HG03565 (cell line): Measurements from ENCODE around the gene AP1M2.
"Not testable (repeated sequence)": the region's sequence is repeated elsewhere in the genome, so short reads cannot be mapped to it uniquely, and the experiment has no call there.

ENCODE experiments used
- ATAC-seq: cut with Tn5 transposase; IDR thresholded peaks from one replicate; pipeline ENCODE4 v1.9.1; 2021; ENCODE audit warnings: mild to moderate bottlenecking, moderate library complexity; ENCODE audit not compliant: unreplicated experiment

Gene AP1M2

DNA sequence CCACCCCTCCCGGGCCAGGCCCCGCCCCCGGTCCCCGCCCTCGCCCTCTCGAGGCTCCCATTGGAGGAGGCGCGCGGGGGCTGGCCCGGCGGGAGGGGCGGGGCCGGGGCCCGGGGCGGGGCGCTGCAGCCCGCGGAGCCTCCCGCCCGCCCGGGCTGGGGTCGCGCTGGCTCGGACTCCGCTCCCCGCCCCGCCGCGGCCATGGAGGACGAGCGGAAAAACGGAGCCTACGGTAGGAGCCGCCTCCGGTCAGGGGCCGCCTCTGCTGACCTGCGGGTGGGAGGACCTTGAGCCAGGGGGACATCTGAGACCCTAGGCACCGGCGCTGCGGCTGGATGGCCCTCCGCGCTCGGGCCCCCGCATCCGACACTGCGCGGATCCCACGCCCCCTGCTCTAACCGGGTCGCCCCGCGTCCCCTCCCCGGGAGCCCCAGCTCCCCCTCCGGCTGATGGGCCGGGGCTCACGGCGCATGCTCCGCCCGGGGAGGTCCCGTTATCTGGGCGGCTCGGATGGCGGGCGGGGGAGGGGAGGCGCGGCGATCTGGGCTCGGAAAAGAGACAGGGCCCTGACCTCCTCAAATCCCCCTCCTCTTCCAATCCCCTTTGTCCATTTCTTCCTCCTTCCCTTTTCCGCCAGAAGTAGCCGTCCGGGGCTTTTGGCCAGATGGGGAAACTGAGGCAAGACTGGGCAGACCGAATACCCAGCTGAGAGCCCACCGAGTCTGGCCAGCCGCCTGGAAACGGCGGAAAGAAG, 15.4 kb upstream of the AP1M2 start:
- ATAC-seq: peak; percentile 39

DNA sequence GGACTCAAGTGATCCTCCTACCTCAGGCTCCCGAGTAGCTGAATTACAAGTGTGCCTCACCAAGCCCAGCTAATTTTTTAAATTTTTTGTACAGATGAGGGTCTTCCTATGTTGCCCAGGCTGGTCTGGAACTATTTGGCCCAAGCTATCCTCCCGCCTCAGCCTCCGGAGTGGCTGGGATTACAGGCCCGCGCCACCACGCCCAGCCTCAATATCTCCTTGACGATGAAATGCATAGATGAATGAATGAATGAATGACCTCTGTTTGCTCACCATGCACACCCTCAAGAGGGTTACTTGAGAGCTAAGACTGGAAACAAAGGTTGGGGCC, 14.9 kb upstream of the AP1M2 start:
- no peak for ATAC-seq

DNA sequence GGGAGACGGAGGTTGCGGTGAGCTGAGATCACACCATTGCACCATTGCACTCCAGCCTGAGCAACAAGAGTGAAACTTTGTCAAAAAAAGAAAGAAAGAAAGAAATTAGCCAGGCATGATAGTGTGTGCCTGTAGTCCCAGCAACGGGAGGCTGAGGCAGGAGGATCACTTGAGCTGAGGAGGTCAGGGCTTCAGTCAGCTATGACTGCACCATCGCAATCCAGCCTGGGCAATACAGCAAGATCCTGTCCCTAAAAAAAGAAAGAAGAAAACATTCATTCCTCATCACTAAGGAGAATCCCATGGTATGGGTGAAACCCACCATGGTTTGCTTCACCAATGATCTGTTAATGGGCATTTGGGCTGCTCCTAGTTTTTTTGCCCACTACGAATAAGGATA, 13.0 kb upstream of the AP1M2 start:
- ATAC-seq: no peak

DNA sequence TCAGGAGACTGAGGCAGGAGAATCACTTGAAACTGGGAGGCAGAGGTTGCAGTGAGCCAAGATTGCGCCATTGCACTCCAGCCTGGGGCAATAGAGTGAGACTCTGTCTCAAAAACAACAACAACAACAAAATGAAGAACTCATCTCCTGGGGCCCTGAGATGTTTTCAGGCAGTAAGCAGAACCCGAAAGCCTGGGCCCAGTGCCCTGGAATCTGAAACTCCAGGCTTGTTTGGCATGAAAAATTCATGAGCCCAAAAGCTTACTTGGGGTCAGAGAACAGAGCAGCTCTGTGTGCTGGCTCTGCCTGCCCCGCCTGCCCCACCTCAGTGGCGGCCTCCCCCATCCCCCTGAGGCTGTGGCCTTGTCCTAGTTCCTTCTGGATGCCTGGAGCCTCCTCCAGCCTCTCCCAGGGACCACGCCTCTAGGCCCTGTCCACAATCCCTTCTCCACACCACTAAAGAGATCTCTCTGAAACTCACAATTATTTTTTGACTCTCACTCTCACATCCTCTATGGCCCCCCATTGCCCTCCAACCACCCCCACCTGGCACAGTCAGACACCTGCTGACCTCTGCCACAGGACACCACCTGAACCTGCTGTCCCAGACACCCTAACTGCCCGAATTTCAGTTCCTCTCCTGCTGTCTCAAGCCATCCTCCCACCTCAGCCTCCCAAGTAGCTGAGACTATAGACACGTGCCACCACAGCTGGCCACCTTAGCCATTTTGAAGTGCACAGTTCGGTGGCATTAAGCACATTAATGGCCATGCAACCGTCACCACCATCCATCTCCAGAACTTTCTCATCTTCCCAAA, 6.9 kb upstream of the AP1M2 start:
- no peak for ATAC-seq

DNA sequence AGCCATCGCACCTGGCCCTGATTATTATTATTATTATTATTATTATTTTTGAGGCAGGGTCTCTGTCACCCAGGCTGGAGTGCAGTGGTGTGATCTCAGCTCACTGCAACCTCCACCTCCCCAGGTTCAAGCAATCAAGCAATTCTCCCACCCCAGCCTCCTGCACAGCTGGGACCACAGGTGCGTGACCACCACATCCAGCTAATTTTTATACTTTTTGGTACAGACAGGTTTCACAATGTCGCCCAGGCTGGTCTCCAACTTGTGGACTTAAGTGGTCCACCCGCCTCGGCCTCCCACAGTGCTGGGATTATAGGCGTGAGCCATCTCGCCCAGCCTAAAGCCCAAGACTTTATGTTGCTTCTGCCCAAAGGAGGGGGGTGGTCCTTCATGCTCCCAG, 6.0 kb upstream of the AP1M2 start:
- ATAC-seq: no peak

DNA sequence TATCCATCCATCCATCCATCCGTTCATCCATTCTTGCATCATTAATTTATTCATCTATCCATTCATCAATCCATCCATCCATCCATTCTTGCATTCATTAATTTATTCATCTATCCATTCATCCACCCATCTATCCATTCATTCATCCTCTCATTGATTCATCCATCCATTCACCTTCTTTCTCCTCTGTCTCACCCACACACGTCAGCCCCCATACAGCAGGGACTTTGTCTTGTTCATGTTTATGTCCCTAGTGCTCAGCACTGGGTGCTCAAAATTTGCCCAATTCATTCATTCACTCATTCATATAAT, 683 bp upstream of the AP1M2 start:
- no peak for ATAC-seq

DNA sequence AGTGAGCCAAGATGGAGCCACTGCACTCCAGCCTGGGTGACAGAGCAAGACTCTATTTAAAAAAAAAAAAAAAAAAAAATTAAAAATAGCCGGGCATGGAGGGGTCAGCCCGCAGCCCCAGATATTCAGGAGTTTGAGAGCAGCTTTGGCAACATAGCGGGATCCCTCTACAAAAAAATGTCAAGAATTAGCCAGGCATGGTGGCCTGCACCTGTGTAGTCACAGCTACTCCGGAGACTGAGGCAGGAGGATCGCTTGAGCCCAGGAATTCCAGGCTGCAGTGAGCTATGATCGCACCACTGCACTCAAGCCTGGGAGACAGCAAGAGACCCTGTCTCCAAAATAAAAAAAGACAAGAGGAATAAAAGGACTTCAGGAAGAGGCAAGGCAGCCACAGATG, 716 bp downstream of the AP1M2 start:
- ATAC-seq: no peak

DNA sequence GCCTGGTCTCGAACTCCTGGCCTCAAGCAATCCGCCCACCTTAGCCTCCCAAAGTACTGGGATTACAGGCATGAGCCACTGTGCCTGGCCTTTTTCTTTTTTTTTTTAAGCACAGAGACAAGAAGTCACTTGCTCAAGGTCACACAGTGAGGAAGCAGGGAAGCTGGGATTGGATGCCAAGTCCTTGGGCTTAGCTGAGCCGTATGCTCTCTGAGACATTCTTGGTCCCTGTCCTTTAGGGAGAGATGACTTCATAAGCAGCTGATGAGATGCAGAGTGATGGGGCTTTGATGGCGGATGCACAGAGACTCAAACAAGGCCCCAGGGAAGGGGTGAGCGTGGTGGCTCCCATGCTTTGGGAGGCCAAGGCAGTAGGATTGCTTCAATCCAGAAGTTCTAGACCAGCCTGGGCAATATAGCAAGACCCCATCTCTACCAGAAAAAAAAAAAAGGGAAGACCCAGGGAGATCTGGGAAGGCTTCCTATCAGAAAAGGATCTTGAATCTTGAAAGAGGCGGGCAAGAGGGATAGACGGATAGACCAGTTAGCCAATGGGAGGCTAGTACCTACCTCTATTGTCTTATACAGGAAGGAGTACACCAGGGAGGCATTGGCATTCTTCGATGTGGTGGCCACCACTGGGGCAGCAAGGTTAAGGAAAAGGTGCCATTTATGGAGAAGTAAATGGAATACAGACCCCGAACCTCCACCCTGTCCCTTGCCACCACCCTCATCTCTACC, 3.9 kb downstream of the AP1M2 start:
- ATAC-seq: no peak

DNA sequence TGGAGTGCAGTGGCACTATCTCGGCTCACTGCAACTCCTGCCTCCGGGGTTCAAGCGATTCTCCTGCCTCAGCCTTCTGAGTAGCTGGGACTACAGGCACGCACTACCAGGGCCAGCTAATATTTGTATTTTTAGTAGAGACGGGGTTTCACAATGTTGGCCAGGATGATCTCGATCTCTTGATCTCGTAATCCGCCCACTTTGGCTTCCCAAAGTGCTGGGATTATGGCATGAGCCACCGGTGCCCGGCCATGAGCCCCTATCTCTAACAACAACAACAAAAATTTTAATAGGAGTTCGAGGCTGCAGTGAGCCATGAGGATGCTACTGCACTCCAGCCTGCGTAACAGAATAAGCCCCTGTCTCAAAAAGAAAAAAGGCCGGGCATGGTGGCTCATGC, 5.0 kb downstream of the AP1M2 start:
- no peak for ATAC-seq

DNA sequence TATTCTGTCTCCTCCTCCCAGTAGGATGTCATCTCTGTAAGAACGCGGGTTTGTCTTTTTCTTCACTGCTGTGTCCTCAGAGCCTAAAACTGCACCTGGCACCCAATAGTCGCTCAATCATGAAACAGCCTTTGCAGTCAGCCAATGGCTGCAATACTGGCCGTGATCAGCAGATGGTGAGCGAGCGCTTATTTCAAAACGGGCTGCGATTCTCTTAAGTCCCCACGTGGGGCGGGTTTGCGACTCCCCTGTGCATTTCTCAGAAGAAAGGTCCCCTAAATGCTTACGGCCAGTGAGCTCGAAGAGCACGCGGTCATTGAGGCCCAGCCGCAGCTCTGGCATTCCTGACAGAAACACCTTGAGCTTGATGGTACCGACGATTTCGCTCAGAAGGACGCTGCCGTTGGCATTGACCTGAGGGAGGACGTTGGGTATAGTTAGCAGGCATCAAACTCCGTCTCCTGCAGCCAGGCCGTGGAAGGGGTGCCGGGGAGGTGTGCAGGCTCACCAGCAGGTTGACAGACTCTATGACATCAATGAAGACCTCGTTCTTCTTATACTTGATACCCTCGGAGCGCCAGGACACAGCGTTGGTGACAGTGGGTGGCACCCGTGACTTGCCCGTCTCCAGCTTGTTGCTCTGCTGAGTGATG, 6.0 kb downstream of the AP1M2 start:
- no peak for ATAC-seq

DNA sequence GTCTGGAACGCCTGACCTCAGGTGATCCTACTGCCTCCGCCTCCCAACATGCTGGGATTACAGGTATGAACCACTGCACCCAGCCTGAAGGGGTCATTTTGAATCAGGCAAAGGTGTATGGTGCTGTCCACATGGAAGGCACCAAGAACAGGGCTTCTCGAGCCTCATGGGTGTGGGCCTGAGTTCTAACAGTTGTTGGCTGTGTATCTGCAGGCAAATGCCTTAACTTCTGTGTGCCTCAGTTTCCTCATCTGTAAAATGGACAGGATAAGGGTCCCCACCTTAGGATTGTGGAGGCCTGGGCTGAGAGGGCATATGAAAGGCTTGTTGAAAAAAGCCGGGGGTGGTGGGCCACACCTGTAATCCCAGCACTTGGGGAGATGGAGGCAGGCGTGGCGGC, 9.2 kb downstream of the AP1M2 start:
- no peak for ATAC-seq

DNA sequence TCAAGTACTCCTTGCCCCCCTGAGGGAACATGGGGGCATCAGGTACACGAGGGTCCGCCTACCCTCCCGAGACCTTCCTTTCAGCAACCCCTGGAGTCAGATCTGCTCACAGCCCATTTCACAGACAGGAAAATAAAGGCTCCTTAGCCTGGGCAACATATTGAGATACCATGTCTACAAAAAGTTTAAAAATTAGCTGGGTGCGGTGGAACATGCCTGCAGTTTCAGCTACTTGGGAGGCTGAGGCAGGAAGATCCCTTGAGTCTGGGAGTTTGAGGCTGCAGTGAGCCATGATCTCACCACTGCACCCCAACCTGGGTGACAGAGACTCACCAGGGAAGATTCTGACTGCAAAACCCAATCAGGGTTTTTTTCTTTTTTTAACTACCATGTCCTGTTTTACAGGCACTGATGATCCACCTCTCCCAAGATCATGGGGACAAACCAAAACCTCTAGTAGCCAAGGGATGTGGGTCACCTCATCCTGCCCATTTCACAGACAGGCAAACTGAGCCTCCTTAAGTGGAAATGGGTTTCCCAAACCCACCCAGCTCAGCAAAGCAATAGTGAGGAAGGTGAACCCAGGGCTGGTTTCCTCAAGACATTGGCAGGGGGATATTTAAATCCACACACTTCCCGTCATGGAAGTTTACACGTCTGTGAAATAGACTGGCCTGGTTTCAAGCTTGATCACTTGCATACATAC, 11.9 kb downstream of the AP1M2 start:
- no peak for ATAC-seq

DNA sequence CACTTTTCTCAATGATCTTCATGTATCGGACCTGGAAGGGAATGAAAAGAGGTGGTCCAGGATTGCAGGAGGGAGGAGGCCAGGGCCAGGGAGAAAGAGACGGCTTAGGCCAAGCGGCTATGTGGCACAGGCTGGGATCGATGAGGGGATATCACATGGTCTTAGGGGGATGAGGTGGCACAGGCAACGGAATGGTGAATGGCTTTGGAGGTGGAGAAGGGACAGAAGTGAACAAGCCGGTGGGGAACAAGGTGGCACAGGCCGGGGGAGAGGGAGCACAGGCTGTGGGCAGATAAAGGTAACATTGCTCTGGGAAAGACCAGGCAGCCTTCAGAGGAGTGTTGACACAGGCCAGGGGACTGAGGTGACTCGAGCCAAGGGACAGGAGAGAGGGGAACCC, 12.7 kb downstream of the AP1M2 start:
- no peak for ATAC-seq

DNA sequence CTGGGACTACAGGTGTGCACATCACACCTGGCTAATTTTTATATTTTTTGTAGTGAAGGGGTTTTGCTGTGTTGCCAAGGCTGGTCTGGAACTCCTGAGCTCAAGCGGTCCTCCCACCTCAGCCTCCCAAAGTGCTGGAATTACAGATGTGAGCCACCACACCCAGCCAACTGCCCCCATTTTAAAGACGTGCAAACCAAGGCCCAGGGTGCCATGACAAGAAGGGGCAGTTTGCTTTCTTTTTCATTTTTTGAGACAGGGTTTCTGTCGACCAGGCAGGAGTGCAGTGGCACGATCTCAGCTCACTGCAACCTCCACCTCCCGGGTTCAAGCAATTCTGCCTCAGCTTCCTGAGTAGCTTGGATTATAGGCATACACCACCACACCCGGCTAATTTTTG, 13.3 kb downstream of the AP1M2 start:
- not testable (repeated sequence) for ATAC-seq

DNA sequence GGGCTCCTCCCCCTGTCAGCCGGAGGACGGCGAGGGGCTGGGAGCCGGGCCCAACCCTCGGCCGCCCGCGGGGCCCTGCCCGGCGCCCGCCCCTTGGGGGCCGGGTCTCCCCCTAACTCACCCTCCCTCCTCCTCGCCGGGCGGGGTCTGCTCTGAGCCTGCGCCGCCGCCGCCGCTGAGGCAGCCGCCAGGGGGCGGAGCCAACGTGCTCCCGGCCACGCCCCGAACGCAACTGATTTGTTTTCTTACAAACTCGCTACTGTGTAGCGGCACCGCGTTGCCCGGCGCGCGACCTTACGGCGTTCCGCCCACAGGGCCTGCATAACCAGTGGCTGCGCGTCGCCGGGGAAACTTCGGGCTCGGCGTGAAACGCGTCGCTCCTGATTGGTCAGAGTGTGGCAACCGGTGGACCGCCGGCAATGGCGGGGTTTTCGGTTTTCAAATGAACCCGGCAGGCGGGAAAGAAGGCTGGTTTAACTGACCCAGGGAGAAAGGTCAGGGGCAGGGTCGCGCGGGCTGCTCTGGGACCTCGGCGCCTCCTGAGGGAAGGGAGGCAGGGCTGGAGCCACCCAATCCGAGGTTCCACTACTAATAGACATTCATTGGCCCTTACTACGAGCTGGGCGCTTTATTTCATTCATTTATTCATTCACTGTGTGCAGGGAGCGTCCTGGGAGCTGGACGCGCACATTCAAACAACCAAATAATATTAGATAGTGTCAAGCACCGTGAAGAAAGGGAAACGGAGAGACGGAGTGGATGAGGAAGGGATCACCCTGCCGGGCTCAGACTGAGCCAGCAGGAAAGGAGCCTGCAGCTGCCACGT, 18.1 kb downstream of the AP1M2 start, which contains the start of gene CDKN2D:
CDKN2D (minus strand) TSS at position 154 of the 826 bp plus-strand sequence. CDS start 326 bp downstream, outside the sequence.
- ATAC-seq: peak; percentile 59

DNA sequence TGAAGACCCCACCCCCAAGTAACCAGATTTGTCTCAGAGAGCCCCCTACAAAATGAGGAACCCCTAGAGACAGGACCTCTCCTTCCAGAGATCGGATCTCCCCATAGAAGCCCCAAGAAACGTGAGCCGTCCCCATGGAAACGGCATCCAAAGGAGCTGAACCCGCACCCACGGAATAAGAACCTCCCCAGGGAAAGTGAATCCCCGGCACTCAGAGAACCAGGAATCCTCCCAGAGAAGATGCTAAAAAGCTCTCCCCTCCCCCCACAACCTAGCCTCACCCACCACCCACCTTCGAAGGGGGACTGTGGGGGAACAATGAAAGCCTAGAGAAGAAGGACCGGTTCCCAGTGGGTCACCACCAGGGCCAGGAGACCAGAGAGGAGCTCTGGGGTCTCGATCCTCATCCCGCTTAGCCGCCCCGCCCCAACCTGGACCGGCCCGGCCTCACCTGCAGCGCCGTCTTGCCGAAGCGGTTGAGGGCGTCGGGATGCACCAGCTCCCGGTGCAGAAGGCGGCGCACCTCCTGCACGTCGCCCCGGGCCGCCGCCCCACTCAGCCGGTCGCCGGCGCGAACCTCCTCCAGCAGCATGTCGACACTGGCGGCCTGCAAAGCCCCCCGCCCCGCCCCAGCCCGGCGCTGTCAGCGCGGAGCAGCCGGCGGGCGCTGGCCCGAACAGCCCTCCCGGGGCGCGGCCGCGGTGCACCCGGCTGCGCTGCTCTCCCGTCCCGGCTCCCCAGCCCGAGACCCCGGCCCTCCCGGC, 18.9 kb downstream of the AP1M2 start:
- no peak for ATAC-seq

DNA sequence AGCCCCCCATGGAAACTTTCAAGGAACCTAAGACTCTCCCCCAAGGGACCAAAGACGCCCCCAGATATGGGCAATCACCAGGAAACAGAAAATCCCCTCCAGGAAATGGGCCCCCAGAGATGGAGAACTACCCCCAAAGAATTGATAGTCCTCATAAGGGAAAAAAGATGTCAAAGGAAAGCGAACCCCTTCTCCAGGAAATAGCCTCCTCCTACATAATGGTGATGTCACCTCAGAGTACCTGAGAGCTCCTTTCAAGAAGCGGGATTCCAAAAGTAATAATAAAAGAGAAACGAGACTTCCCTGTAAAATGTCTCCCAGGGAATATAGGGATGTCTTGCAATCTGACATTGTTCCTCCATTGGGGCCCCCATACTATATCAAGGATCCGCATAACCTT, 19.5 kb downstream of the AP1M2 start:
- no peak for ATAC-seq

DNA sequence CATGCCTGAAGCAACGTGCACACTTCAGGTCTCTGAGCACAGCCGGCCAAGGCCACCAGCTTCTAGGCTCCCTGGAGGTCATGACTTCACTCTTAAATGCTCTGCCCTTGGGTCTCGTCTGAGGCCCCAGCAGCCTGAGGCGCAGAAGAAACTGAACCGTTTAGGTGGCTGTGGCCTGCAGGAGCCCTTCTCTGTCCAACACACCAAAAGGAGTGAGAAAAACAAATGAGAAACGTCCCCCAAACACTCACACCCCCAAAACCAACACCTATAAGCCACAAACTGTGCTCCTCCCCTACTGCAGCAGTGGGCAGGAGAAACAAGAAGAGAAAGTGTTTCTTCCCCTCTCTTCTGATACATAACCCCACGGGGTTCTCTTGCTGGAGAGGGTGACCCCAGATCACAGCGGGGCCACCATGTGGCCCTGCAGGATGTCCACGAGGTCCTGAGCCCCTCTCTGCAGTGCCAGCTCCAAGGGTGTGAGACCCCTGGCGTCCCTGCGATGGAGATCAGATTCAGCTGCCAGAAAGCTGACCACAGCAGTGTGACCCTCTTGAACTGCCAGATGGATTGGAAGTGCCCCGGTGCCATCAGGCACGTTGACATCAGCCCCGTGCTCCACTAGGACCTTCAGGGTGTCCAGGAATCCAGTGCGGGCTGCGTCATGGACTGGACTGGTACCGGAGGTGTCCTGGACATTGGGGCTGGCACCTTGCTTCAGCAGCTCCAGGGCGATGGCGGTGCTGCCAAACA, 20.3 kb downstream of the AP1M2 start:
- no peak for ATAC-seq

DNA sequence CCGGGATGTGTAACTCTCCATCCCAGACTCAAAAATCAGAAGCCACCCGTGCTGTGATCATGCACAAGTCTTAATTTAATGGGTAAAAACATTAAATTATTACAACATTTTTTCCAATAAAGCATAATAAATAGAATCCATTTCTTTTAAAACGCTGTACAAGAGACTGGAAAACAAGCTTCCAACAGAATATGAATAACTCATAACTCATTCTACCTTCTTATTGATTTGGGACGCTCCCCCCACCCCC, 20.8 kb downstream of the AP1M2 start:
- no peak for ATAC-seq
